ENCODE results near the gene ACTN1. TPM values are rescaled to one million over a fixed set of nuclear protein-coding genes. Genes with fewer than 3 reads are reported as not detected.
"Not testable (repeated sequence)": the region's sequence is repeated elsewhere in the genome, so short reads cannot be mapped to it uniquely, and the experiment has no call there.

ACTN1 gene
- total RNA-seq: 10 to 100 TPM; 70.6 to 72.2 TPM

DNA sequence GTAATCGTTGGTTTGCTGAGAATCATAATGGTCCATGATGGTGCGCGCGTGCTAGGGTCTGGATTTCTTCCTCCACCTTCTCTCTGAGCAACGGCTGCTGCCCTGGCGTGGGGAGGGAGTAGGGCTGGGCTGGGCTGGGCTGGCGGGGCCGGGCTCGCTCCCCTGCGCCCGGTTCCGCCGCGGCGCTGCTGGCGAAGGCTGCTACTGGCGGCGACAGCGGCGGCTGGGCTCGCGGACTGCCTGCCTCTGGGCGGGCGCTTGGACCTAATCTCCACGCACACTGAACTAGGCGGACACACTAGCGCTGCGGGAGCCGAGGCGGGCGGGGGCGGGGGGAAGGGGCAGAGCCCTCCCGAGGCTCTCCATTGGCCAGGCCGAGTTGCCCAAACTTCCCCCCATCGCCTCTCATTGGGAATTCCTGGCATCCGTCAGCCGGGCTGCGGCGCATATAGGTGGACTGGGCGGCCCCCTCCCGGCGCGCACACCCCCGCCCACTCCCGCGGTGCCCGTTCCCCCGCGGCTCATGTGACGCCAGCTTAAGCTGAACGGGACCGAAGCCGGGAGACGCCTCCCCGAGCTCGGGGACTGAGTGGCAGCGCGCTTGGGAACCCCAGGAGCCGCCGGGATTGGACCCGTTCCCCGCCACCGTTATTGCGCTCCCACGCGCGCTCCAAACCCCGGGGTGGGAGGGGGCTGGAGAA lies at the start of gene ACTN1:
ACTN1 (minus strand) TSS at position 282 of the 701 bp plus-strand sequence; CDS start at position 36, 246 bp downstream.
- CTCF ChIA-PET: interaction anchor here (1.6 kb wide), 1 partner anchor 68 kb away, joined by 7 read pairs; no protein-coding TSS in a partner anchor
- intact Hi-C loops (cut with micrococcal nuclease): loop anchor here (2.0 to 5.0 kb wide), 2 partner anchors 68 to 123 kb away; no protein-coding TSS in a partner anchor
- POLR2A ChIA-PET: no interaction called here

DNA sequence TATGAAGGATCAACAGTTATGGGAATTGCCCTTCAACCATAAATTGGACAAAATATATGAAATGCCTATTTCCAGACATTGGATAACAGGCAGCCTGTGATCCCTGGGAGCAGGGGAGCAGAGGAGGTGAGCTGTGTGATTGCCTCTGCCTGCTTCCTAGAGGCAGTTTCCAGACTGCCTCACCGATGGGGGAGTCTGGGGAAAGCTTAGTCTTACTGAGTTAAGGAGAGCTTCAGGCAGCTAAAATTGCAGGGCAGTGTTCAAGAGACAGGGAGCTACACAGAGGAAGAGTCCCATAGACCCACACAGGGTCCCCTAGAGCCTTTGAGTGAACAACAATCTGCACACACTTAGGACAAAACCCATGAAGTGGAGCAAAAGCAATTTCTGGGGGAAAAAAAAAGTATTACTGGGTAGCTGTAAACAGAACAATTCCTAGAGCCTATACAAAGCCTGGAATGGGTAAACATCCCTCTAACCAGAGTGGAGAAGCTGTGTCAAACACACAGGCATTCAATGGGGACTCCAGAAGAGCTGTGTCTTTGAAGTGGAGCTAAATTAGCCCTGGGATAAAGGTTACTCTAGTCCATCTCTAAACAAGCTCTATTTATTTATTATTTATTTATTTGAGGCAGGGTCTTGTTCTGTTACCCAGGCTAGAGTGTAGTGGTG lies 48.3 kb upstream of the ACTN1 start:
- POLR2A ChIA-PET: no interaction called here
- no peaks in the 10 kb centered on the region for H3K36me3 Mint-ChIP-seq
- CTCF ChIA-PET: interaction anchor here (0.7 to 1.5 kb wide), 2 partner anchors 8 to 204 kb away, joined by 3 read pairs; no protein-coding TSS in a partner anchor
- H3K9me3 Mint-ChIP-seq: no peaks in the 10 kb centered on the region
- intact Hi-C loops (cut with micrococcal nuclease): no loop called here
- H3K27ac Mint-ChIP-seq: no peak overlapping the region
- H3K27me3 Mint-ChIP-seq: peaks cover 4% of the 10 kb centered on the region
- DNase-seq: no peak
- H3K4me3 Mint-ChIP-seq: no peak overlapping the region
- no peaks in the 10 kb centered on the region for H3K4me1 Mint-ChIP-seq (ENCODE audit: low read depth)

More for the DNA sequence above, at the start of gene ACTN1:
- DNase-seq: peak; percentile 85
- H3K27ac Mint-ChIP-seq: peak within 1 kb of the TSS; percentile 78
- H3K4me3 Mint-ChIP-seq: peak within 1 kb of the TSS; percentile 84
- H3K36me3 Mint-ChIP-seq: peaks cover 6% of the 10 kb centered on the region
- peaks cover 4% of the 10 kb centered on the region for H3K27me3 Mint-ChIP-seq
- peaks cover 3% of the 10 kb centered on the region for H3K9me3 Mint-ChIP-seq
- peaks cover 27% of the 10 kb centered on the region for H3K4me1 Mint-ChIP-seq (ENCODE audit: low read depth)

DNA sequence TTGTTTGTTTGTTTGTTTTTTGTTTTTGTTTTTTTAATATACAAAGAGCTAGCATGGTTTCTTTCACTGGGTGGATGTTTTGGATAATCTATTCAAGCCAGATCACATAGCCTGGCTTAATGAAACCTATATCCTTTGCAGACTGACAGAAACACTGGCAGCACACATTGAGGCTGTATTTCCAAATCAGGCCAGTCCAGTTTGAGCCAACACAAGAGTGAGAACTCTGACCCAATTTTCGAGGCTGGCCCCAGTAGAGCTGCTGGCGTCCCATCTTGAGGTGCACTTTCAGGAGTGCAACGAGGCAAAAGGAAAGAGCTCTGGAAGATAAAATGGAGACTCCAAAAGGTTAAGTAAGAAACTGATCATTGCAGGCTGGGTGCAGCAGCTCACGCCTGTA lies 43.9 kb upstream of the ACTN1 start:
- no peak for DNase-seq
- Mint-ChIP-seq H3K27me3 (peaks cover 2% of the 10 kb centered on the region), H3K36me3 (no peaks in the 10 kb centered on the region), H3K4me1 (ENCODE audit: low read depth) (no peaks in the 10 kb centered on the region), H3K4me3 (no peak overlapping the region), H3K27ac (no peak overlapping the region), H3K9me3 (no peaks in the 10 kb centered on the region)
- ChIA-PET CTCF (no interaction called here), POLR2A (no interaction called here)
- intact Hi-C loops (cut with micrococcal nuclease): no loop called here

DNA sequence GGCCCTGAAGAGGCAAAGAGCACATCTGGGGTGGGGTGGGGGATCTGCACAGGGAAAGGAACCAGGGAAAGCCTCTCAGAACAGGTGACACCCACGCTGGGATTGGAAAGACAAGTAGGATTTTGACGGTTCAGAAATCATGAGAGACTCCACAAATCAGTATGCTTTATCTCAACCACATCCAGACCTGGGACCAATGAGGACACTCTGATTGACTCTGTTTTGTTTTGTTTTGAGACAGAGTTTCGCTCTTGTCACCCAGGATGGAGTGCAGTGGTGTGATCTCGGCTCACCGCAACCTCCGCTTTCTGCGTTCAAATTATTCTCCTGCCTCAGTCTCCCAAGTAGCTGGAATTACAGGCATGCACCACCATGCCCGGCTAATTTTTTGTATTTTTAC lies 43.0 kb upstream of the ACTN1 start:
- H3K27me3 Mint-ChIP-seq; POLR2A ChIA-PET; H3K27ac Mint-ChIP-seq; H3K4me1 Mint-ChIP-seq (ENCODE audit: low read depth); H3K9me3 Mint-ChIP-seq; H3K36me3 Mint-ChIP-seq; CTCF ChIA-PET; DNase-seq; H3K4me3 Mint-ChIP-seq; intact Hi-C loops (cut with micrococcal nuclease): not testable (repeated sequence)

DNA sequence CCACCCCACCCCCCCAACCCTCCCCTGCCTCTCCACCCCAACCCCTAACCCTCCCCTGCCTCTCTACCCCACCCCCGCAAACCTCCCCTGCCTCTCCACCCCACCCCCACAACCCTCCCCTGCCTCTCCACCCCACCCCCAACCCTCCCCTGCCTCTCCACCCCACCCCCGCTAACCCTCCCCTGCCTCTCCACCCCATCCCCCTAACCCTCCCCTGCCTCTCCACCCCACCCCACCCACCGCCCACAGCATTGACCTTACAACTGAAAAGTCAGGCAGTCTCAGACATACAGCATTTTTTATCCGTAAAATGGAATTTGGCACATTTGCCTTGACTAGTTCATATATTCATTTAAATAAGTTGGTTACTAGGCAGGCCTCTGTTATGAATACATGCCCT lies 38.6 kb upstream of the ACTN1 start:
- no peak for DNase-seq
- Mint-ChIP-seq H3K4me1 (ENCODE audit: low read depth) (no peaks in the 10 kb centered on the region), H3K27ac (no peak overlapping the region), H3K9me3 (no peaks in the 10 kb centered on the region), H3K4me3 (no peak overlapping the region), H3K36me3 (no peaks in the 10 kb centered on the region), H3K27me3 (no peaks in the 10 kb centered on the region)
- ChIA-PET CTCF (no interaction called here), POLR2A (no interaction called here)
- intact Hi-C loops (cut with micrococcal nuclease): no loop called here

DNA sequence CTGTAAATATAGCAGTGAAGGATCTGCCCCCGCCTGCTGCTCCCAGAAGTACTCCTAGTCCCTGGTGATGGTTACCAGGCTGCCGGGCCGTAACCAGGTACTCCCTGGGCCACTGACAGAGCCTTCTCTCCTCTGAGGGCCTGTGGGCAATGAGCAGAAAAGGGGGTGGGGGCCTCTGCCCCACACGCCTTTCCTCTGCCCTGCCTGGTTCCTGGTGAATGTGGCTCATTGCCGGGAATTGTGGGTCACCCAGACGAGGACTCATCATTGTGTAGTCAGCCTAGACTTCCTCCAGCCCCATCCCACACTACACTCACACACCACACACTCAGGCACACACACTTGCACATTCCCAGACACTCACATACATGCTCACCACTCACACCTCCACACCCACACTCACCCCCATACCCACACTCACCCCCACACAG lies 35.7 kb upstream of the ACTN1 start:
- Mint-ChIP-seq H3K36me3 (no peaks in the 10 kb centered on the region), H3K4me1 (ENCODE audit: low read depth) (peaks cover 4% of the 10 kb centered on the region), H3K27me3 (no peaks in the 10 kb centered on the region), H3K9me3 (no peaks in the 10 kb centered on the region), H3K27ac (no peak overlapping the region), H3K4me3 (no peak overlapping the region)
- ChIA-PET CTCF (no interaction called here), POLR2A (no interaction called here)
- intact Hi-C loops (cut with micrococcal nuclease): no loop called here
- no peak for DNase-seq

DNA sequence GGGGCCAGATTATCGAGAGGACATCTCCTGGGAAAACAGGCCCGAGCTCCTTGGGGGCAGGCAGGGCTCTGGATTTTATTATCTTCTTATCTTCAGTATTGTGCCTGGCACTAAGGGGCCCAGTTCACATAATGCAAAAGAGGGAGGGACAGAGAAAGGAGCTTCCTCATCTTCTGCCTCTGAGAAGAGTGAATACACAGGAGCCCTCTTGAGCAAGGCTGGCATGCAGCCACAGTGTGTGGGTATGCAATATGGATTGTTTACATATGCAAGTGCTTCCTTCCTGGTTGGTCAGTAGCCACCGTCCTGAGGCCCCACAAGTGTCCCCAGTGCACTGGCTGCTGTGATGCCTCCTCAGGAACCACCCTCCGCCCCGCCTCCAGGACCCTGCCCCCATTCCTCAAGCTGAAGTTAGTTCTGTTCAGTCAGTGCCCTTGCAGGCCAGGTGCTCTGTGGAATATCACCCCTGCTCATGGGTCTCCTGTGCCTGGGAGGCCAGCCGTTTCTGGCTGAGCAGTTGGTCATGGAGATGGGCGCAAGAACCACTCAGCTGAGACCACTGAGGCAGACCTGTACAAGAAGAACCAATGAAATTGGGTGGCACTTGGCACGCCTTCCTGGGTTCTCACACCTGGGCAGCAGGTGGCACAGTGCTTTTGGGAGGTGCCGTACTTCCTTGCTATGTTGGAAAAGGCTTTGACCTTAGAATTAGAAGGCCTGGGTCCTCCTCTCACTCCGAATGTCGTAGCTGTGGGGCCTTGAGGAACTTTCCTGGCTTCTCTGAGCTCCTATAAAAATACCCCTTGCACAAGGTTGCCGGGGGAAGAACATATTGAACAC lies 35.1 kb upstream of the ACTN1 start:
- ChIA-PET POLR2A (no interaction called here), CTCF (no interaction called here)
- peaks cover 4% of the 10 kb centered on the region for H3K4me1 Mint-ChIP-seq (ENCODE audit: low read depth)
- intact Hi-C loops (cut with micrococcal nuclease): no loop called here
- no peaks in the 10 kb centered on the region for H3K27me3 Mint-ChIP-seq
- no peak overlapping the region for H3K27ac Mint-ChIP-seq
- H3K9me3 Mint-ChIP-seq: no peaks in the 10 kb centered on the region
- no peak for DNase-seq
- no peaks in the 10 kb centered on the region for H3K36me3 Mint-ChIP-seq
- no peak overlapping the region for H3K4me3 Mint-ChIP-seq

DNA sequence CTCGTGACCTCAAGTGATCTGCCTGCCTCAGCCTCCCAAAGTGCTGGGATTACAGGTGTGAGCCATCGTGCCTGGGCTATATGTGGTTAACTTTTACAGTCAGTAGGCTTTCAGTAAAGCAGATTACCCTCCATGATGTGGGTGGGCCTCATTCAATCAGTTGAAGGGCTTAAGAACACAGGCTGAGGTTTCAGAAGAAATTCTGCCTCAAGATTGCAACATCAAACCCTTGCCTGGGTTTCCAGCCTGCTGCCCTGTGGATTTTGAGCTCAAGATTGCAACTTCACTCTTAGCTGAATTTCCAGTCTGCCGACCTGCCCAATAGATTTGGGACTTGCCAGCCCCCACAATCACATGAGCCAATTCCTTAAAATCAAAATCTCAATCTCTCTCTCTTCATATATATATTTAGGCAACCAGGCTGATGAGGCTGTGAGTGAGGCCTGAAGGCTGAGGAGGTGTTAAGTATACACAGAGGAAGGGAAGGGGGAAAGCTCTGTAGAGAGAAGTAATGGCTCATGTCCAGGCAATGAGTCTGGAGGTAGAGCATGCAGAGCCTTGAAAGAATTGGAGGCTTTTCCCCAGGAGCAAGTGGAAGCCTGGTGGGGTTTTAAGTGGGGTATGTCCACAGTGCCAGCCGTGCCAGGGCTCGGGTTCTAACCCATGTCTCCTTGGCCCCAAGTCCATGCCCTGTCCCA lies 33.3 kb upstream of the ACTN1 start:
- POLR2A ChIA-PET: interaction anchor here (0.6 kb wide), 1 partner anchor 128 kb away, joined by 3 read pairs; no protein-coding TSS in a partner anchor
- no peaks in the 10 kb centered on the region for H3K27me3 Mint-ChIP-seq
- CTCF ChIA-PET: interaction anchor here (1.3 kb wide), 1 partner anchor 101 kb away, joined by 4 read pairs; no protein-coding TSS in a partner anchor
- no peak for DNase-seq
- no peaks in the 10 kb centered on the region for H3K9me3 Mint-ChIP-seq
- H3K36me3 Mint-ChIP-seq: no peaks in the 10 kb centered on the region
- peaks cover 4% of the 10 kb centered on the region for H3K4me1 Mint-ChIP-seq (ENCODE audit: low read depth)
- no peak overlapping the region for H3K4me3 Mint-ChIP-seq
- H3K27ac Mint-ChIP-seq: peak overlapping the region; percentile 25
- intact Hi-C loops (cut with micrococcal nuclease): no loop called here

DNA sequence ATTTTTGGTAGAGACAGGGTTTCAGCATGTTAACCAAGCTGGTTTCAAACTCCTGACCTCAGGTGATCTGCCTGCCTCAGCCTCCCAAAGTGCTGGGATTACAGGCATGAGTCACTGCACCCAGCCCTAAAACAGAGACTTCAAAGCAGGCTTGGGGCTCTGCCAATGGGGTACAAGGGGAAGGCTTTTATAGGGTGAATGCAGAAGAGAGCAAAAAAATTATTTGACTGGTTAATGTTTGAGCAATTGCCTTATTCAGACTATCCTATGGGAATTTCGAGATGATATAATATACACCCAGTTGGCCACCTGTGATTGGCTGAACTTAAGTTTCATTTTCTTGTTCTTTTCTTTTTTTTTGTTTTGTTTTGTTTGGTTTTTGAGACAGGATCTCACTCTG lies 31.5 kb upstream of the ACTN1 start:
- ChIA-PET CTCF (no interaction called here), POLR2A (no interaction called here)
- Mint-ChIP-seq H3K27ac (no peak overlapping the region), H3K4me1 (ENCODE audit: low read depth) (peaks cover 4% of the 10 kb centered on the region), H3K4me3 (no peak overlapping the region), H3K9me3 (no peaks in the 10 kb centered on the region), H3K36me3 (no peaks in the 10 kb centered on the region), H3K27me3 (no peaks in the 10 kb centered on the region)
- intact Hi-C loops (cut with micrococcal nuclease): no loop called here
- DNase-seq: peak; percentile 9

DNA sequence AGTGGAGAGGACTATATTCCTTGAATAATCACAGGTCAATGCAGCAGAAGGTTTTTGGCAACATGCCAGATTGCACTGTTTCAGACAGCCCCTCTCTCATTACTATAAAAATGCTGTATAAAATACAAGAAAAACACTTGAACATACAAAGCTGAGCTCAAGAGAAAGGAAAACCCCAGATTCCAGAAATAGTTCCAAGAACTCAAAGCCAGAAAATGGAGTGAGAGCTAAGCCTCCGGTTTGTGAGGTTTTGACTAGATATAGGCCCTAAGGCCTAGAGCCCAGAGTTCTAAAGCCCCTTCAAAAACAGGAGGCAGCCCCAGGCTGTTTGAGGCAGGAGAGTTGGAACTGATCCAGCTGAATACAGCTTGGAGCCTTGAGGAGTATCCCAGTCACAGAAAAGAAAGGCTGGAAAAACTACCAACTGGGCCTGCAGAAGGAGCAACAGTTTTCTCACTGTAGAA lies 29.4 kb upstream of the ACTN1 start:
- H3K27ac Mint-ChIP-seq: no peak overlapping the region
- CTCF ChIA-PET: interaction anchor here (0.8 kb wide), 1 partner anchor 96 kb away, joined by 4 read pairs; no protein-coding TSS in a partner anchor
- POLR2A ChIA-PET: no interaction called here
- no peaks in the 10 kb centered on the region for H3K36me3 Mint-ChIP-seq
- H3K9me3 Mint-ChIP-seq: no peaks in the 10 kb centered on the region
- peaks cover 4% of the 10 kb centered on the region for H3K4me1 Mint-ChIP-seq (ENCODE audit: low read depth)
- intact Hi-C loops (cut with micrococcal nuclease): no loop called here
- no peak overlapping the region for H3K4me3 Mint-ChIP-seq
- no peaks in the 10 kb centered on the region for H3K27me3 Mint-ChIP-seq
- DNase-seq: no peak

DNA sequence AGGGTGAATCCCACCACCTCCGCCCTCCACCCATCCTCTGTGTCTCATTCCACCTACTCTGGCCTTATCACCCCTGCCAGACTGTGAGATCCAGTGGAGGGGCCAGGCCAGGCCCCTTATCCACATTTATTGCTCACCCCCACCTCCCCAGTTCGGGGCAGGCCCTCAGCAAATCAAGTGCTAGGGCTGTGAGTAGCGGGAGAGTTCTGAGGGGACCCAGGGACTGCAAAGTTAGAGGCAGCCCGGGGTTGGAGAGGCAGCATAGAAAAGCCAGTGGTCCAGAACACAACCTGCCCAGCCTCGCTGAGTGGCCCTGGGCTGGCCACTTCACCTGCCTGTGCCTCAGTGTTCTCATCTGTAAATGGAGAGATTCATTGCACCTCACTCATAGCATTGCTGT lies 27.2 kb upstream of the ACTN1 start:
- H3K4me3 Mint-ChIP-seq: no peak overlapping the region
- no peaks in the 10 kb centered on the region for H3K27me3 Mint-ChIP-seq
- H3K4me1 Mint-ChIP-seq (ENCODE audit: low read depth): peaks cover 6% of the 10 kb centered on the region
- POLR2A ChIA-PET: no interaction called here
- CTCF ChIA-PET: no interaction called here
- H3K9me3 Mint-ChIP-seq: no peaks in the 10 kb centered on the region
- no peak for DNase-seq
- H3K27ac Mint-ChIP-seq: no peak overlapping the region
- no peaks in the 10 kb centered on the region for H3K36me3 Mint-ChIP-seq
- intact Hi-C loops (cut with micrococcal nuclease): no loop called here
